HepG2 (cell line): ENCODE data around the gene TTPAL. TPM values are rescaled to one million over a fixed set of nuclear protein-coding genes. Genes with fewer than 3 reads are reported as not detected.

Experiments
- ATAC-seq: fragments of 200-7000 bp; cut with Tn5 transposase; 3 replicates; pipeline ENCODE4 v1.9.1; 2020; ENCODE audit warnings: mild to moderate bottlenecking, moderate library complexity
- BruUV-seq: library from RNA; stranded (reverse); fragments of 400-500 nt; replicated peaks from 2 replicates; lab custom pipeline; 2021; lab: Mats Ljungman, UMichigan
- CTCF ChIA-PET: fragments of 300-600 bp; formaldehyde crosslinking; extraction: SDS; loops from one replicate; lab custom pipeline; 2021; ENCODE audit warnings: low total read pairs, inconsistent platforms, low intra/inter-chr PET ratio; lab: Yijun Ruan, JAX
- POLR2A ChIA-PET: fragments of 350-600 bp; sonication (Branson Sonifier 250); formaldehyde crosslinking; loops from one replicate; lab custom pipeline; 2020; ENCODE audit warnings: antibody characterized with exemption, inconsistent platforms; lab: Yijun Ruan, JAX
- DNase-seq: peaks from one replicate; pipeline ENCODE4 v3.0.0-alpha.2; 2015; ENCODE audit warnings: low spot score
- FAIRE-seq: peaks from 3 replicates; lab custom pipeline; 2011; peaks lifted over from hg19 to GRCh38; lab: Jason Lieb, UNC
- H2AFZ ChIP-seq: one replicate; pipeline ENCODE4 v1.6.1; 2011; ENCODE audit warnings: low read length, inconsistent platforms
- H3K27ac ChIP-seq: fragments of 300-600 bp; 3 replicates; pipeline ENCODE4 v1.8.0; 2011; ENCODE audit warnings: mixed run types, mild to moderate bottlenecking, mixed read lengths, low read length, inconsistent platforms; ENCODE audit not compliant: insufficient read depth; ENCODE audit errors: extremely low read length
- H3K27me3 ChIP-seq, 2 experiments: fragments of 200-600 bp in 1 of 2; 2 replicates in 1 of 2; 3 replicates in 1 of 2; pipeline versions ENCODE4 v1.6.0 to v1.8.0; 2011; ENCODE audit warnings: low read length in 2 of 2, mild to moderate bottlenecking in 2 of 2, moderate library complexity in 2 of 2, inconsistent platforms in 1 of 2; ENCODE audit not compliant: insufficient read depth in 2 of 2, control insufficient read depth in 1 of 2
- H3K36me3 ChIP-seq, 2 experiments: fragments of 200-600 bp in 1 of 2; replicated peaks in 1 of 2; 2 replicates in 1 of 2; 3 replicates in 1 of 2; pipeline versions ENCODE4 v1.5.1 to v1.8.0; 2011; ENCODE audit warnings: low read length in 2 of 2, inconsistent platforms in 1 of 2; ENCODE audit not compliant: insufficient read depth in 2 of 2, control insufficient read depth in 1 of 2
- H3K4me1 ChIP-seq: 2 replicates; pipeline ENCODE4 v1.5.1; 2012; ENCODE audit warnings: low read length, inconsistent platforms; ENCODE audit not compliant: insufficient read depth
- H3K4me2 ChIP-seq: 2 replicates; pipeline ENCODE4 v1.6.0; 2011; ENCODE audit warnings: low read depth, low read length, inconsistent platforms
- H3K4me3 ChIP-seq, 3 experiments: fragments of 200-600 bp in 1 of 3; sonication (generic), shearing (Covaris generic) in 1 of 3; replicated peaks in 1 of 3; 2 replicates each; pipeline ENCODE4 v1.5.1; 2011 to 2016; ENCODE audit warnings: low read length in 3 of 3, inconsistent platforms in 2 of 3, low read depth in 2 of 3, mild to moderate bottlenecking in 2 of 3, control low read depth in 1 of 3, mixed read lengths in 1 of 3; ENCODE audit not compliant: insufficient read depth in 1 of 3
- H3K79me2 ChIP-seq: one replicate; pipeline ENCODE4 v1.6.1; 2011; ENCODE audit warnings: low read length, inconsistent platforms; ENCODE audit not compliant: insufficient read depth
- H3K9ac ChIP-seq: 2 replicates; pipeline ENCODE4 v1.6.0; 2011; ENCODE audit warnings: mild to moderate bottlenecking, low read depth, low read length, inconsistent platforms; ENCODE audit not compliant: insufficient read depth
- H3K9me3 ChIP-seq: 2 replicates; pipeline ENCODE4 v1.5.1; 2012; ENCODE audit warnings: mild to moderate bottlenecking, low read length
- H4K20me1 ChIP-seq: 2 replicates; pipeline ENCODE4 v1.6.0; 2011; ENCODE audit warnings: inconsistent platforms, mild to moderate bottlenecking, low read length, moderate library complexity; ENCODE audit not compliant: insufficient read depth
- ARNT2 ChIP-seq: sonication (generic); formaldehyde crosslinking; IDR thresholded peaks from 2 replicates; pipeline ENCODE4 v1.8.0; 2022; ENCODE audit warnings: mild to moderate bottlenecking, low read depth, missing genetic modification reagents, moderate library complexity
- GATAD2A ChIP-seq: IDR thresholded peaks from 2 replicates; pipeline ENCODE4 v1.6.1; 2016
- HNF4G ChIP-seq, 2 experiments: sonication (generic) in 1 of 2; formaldehyde crosslinking in 1 of 2; IDR thresholded peaks; 2 replicates each; pipeline versions ENCODE4 v1.4.0 to v1.6.1; 2011 to 2020; ENCODE audit warnings: borderline replicate concordance in 2 of 2, low read depth in 2 of 2, mild to moderate bottlenecking in 2 of 2, low read length in 1 of 2, missing genetic modification reagents in 1 of 2, moderate library complexity in 1 of 2
- HNRNPL ChIP-seq: fragments of 200-400 bp; formaldehyde crosslinking; IDR thresholded peaks from 2 replicates; pipeline ENCODE4 v1.6.1; 2017; ENCODE audit warnings: mild to moderate bottlenecking, low read depth, low read length
- IRX3 ChIP-seq: sonication (generic); formaldehyde crosslinking; IDR thresholded peaks from 2 replicates; pipeline ENCODE4 v1.8.1; 2023; ENCODE audit warnings: mild to moderate bottlenecking, low read depth, missing genetic modification reagents, borderline replicate concordance
- JUN ChIP-seq: sonication (generic); formaldehyde crosslinking; IDR thresholded peaks from 2 replicates; pipeline ENCODE4 v1.4.0; 2020; ENCODE audit warnings: mild to moderate bottlenecking, missing genetic modification reagents
- KDM1A ChIP-seq: IDR thresholded peaks from 2 replicates; pipeline ENCODE4 v1.6.1; 2016; ENCODE audit warnings: missing compliant biosample characterization
- NFE2L2 ChIP-seq: fragments of 150-350 bp; IDR thresholded peaks from 2 replicates; pipeline ENCODE4 v1.6.1; 2014; ENCODE audit warnings: low read length
- NR2C2 ChIP-seq: sonication (generic); formaldehyde crosslinking; IDR thresholded peaks from 2 replicates; pipeline ENCODE4 v1.4.0; 2020; ENCODE audit warnings: missing genetic modification reagents, mild to moderate bottlenecking, moderate library complexity, borderline replicate concordance
- PRMT3 ChIP-seq: sonication (generic); formaldehyde crosslinking; IDR thresholded peaks from 2 replicates; pipeline ENCODE4 v1.8.1; 2022; ENCODE audit warnings: low read depth, mild to moderate bottlenecking, moderate library complexity, missing genetic modification reagents, borderline replicate concordance
- SMC3 ChIP-seq: IDR thresholded peaks from 2 replicates; pipeline ENCODE4 v1.6.1; 2011; ENCODE audit warnings: low read length, improper control_type of control experiment
- SOX13 ChIP-seq, 3 experiments: fragments of 450-650 bp in 1 of 3; sonication (generic) in 1 of 3; formaldehyde crosslinking in 1 of 3; IDR thresholded peaks in 2 of 3; conservative IDR thresholded peaks in 1 of 3; 2 replicates each; pipeline versions ENCODE4 v1.5.0 to v1.6.1; 2016 to 2020; ENCODE audit warnings: antibody characterized with exemption in 1 of 3, mild to moderate bottlenecking in 1 of 3, missing compliant biosample characterization in 1 of 3, missing genetic modification reagents in 1 of 3, moderate library complexity in 1 of 3
- SP2 ChIP-seq: sonication (generic); formaldehyde crosslinking; IDR thresholded peaks from 2 replicates; pipeline ENCODE4 v1.5.1; 2020; ENCODE audit warnings: mild to moderate bottlenecking, missing genetic modification reagents
- TERF1 ChIP-seq: sonication (generic); formaldehyde crosslinking; IDR thresholded peaks from 2 replicates; pipeline ENCODE4 v1.8.0; 2022; ENCODE audit warnings: mild to moderate bottlenecking, missing genetic modification reagents, moderate library complexity
- ZKSCAN1 ChIP-seq: fragments of 150-350 bp; IDR thresholded peaks from 2 replicates; pipeline ENCODE4 v1.6.1; 2014; ENCODE audit warnings: low read length
- ZNF10 ChIP-seq: sonication (generic); formaldehyde crosslinking; IDR thresholded peaks from 2 replicates; pipeline ENCODE4 v1.4.0; 2020; ENCODE audit warnings: mild to moderate bottlenecking, low read depth, missing genetic modification reagents, borderline replicate concordance
- ZNF556 ChIP-seq: sonication (generic); formaldehyde crosslinking; IDR thresholded peaks from 2 replicates; pipeline ENCODE4 v1.4.0; 2020; ENCODE audit warnings: mild to moderate bottlenecking, missing genetic modification reagents, borderline replicate concordance
- ZNF572 ChIP-seq: sonication (generic); formaldehyde crosslinking; IDR thresholded peaks from 2 replicates; pipeline ENCODE4 v1.5.1; 2020; ENCODE audit warnings: mild to moderate bottlenecking, missing genetic modification reagents
- WGBS: methylation state at CpG from one replicate; pipeline ENCODE4 v1.1.6; 2017; ENCODE audit warnings: low lambda C conversion rate; 5-methylcytosine and 5-hydroxymethylcytosine counted together
- in situ Hi-C: cut with HindIII; loops from 2 replicates; pipeline ENCODE4 v1.10.0; 2017; ENCODE audit warnings: low pct_unique_long_range_greater_than_20kb; ENCODE audit not compliant: extremely low pct_ligation_motif_present
- intact Hi-C: fragments of 100-400 bp; cut with micrococcal nuclease; formaldehyde crosslinking; loops from one replicate; pipeline ENCODE4 v1.10.0; 2022; ENCODE audit not compliant: unreplicated experiment
- polyA plus RNA-seq, 8 experiments: library from polyadenylated mRNA; depleted of rRNA in 3 of 8; stranded (reverse) in 7 of 8; unstranded in 1 of 8; fragments of >200 nt; fragmentation: Illumina TruSeq in 4 of 8; extraction: Trizol in 4 of 8; gene quantifications; 2 replicates each; pipeline versions ENCODE4 v1.2.1 to v1.2.3, GENCODE V29; 2011 to 2016; ENCODE audit warnings: low read depth in 4 of 8, missing spikeins in 1 of 8, mixed read lengths in 1 of 8; ENCODE audit not compliant: insufficient read depth in 1 of 8
- total RNA-seq, 5 experiments: library from RNA; depleted of rRNA; stranded (reverse); fragments of >200 nt; fragmentation: Illumina TruSeq; extraction: Trizol; gene quantifications; 2 replicates each; pipeline ENCODE4 v1.2.3, GENCODE V29; 2016; ENCODE audit warnings: low read depth in 1 of 5

Gene TTPAL
- total and polyA plus RNA-seq, 2 of the 13 experiments (the other 11 are each of a cell fraction or from before 2014, with no cell fraction given), result 4.3 to 18.8 TPM

DNA sequence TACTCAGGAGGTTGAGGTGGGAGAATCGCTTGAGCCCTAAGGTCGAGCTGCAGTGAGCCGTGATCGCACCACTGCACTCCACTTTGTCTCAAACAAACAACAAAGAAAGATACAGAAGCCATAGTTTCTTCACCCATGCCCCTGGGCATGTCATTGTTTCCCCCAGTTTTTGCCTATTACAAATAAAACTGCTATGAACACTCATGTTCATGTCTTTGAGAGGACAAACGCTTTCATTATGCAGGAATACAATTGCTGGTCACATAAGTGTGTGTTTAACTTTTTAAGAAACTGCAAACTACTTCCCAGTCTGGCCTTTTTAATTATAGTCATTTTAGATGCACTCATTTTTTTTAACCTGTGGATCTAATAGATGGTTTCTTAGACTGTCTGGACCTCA, 12.2 kb upstream of the TTPAL start:
- Histone ChIP-seq H3K9me3 (no peaks in the 10 kb centered on the region), H3K36me3 (no peaks in the 10 kb centered on the region), H3K4me1 (peaks cover 78% of the 10 kb centered on the region), H3K27me3 (no peaks in the 10 kb centered on the region), H3K4me2 (no peak overlapping the region), H3K79me2 (no peaks in the 10 kb centered on the region), H2AFZ (no peak overlapping the region), H4K20me1 (no peaks in the 10 kb centered on the region), H3K27ac (no peak overlapping the region), H3K4me3 (no peak overlapping the region), H3K9ac (no peak overlapping the region)
- ChIA-PET POLR2A (no interaction called here), CTCF (interaction anchor here (1.4 kb wide), 1 partner anchor 79 kb away, joined by 3 read pairs; no protein-coding TSS in a partner anchor)
- TF ChIP-seq ZNF572 (CRISPR knock-in tag) (0 out of 2 replicates have a peak, but pooled peaks have one; percentile 5), PRMT3 (CRISPR knock-in tag) (no peak)
- BruUV-seq, result no TSS peak
- DNase-seq (no peak), ATAC-seq (no peak), FAIRE-seq (no peak)
- in situ Hi-C loops (loop anchor here (5.0 kb wide), 1 partner anchor 71 kb away; no protein-coding TSS in a partner anchor), intact Hi-C loops (no loop called here)
- 48% methylated on average over 5 of the region's 5 CpGs for WGBS

DNA sequence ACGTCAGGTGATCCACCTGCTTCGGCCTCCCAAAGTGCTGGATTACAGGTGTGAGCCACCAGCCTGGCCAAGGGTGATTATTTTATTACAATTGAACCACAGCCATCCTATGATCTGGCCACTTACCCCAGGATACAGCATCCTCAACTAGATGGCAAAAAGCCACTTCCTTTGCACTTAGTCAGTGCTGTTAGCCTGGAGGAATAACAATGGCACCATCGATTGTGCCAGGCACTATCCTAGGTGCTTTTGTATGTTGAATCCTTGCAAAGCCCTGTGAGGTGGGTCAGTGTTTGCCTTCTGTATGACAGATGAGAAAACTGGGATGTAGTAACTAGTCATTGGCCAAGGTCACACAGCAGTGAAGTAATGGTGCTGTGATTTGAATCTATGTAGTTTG, 11.2 kb upstream of the TTPAL start:
- no peak for ATAC-seq
- Histone ChIP-seq H3K79me2 (no peaks in the 10 kb centered on the region), H4K20me1 (no peaks in the 10 kb centered on the region), H3K9me3 (no peaks in the 10 kb centered on the region), H3K4me3 (no peak overlapping the region), H3K36me3 (no peaks in the 10 kb centered on the region), H3K9ac (no peak overlapping the region), H3K27me3 (no peaks in the 10 kb centered on the region), H3K27ac (no peak overlapping the region), H3K4me2 (no peak overlapping the region), H2AFZ (no peak overlapping the region), H3K4me1 (peaks cover 72% of the 10 kb centered on the region)
- POLR2A ChIA-PET, result interaction anchor here (0.8 to 1.3 kb wide), 3 partner anchors 11 to 53 kb away, joined by 3 to 5 read pairs (median 5); partner anchors contain the start of gene TTPAL
- 63% methylated on average over 3 of the region's 3 CpGs for WGBS
- FAIRE-seq, result no peak
- no TSS peak for BruUV-seq
- intact Hi-C loops (no loop called here), in situ Hi-C loops (loop anchor here (5.0 kb wide), 1 partner anchor 72 kb away; no protein-coding TSS in a partner anchor)
- peak; percentile 49 for DNase-seq
- CTCF ChIA-PET, result no interaction called here
- TF ChIP-seq SOX13 (IDR thresholded peaks at IDR 0.05) (no peak), SOX13 (CRISPR knock-in tag; conservative IDR thresholded peaks at IDR 0.05 in 1 of 2, IDR thresholded peaks at IDR 0.05 in 1 of 2) (no peak), ZNF556 (no peak), ZNF10 (no peak), ARNT2 (CRISPR knock-in tag) (no peak), SP2 (no peak), KDM1A (CRISPR knock-in tag) (0 out of 2 replicates have a peak, but pooled peaks have one; percentile 22), IRX3 (no peak), TERF1 (CRISPR knock-in tag) (no peak), HNF4G (IDR thresholded peaks at IDR 0.05; ENCODE audit: borderline replicate concordance, low read depth, low read length) (no peak), HNF4G (CRISPR knock-in tag; IDR thresholded peaks at IDR 0.05; ENCODE audit: borderline replicate concordance, low read depth) (no peak), JUN (CRISPR knock-in tag) (no peak), NFE2L2 (no peak), HNRNPL (no peak), SMC3 (no peak), NR2C2 (no peak), GATAD2A (0 out of 2 replicates have a peak, but pooled peaks have one; percentile 2), ZKSCAN1 (peak; percentile 73)
